LNCaP clone FGC (cell line): ENCODE measurements around the gene SRBD1.

ENCODE experiments used
- DNase-seq: peaks from one replicate; pipeline ENCODE4 v3.0.0-alpha.2; 2011; ENCODE audit warnings: low read depth
- H3K4me3 ChIP-seq: 2 replicates; pipeline ENCODE4 v1.5.1; 2011; ENCODE audit warnings: mild to moderate bottlenecking, low read depth, low read length, control low read depth
- CTCF ChIP-seq: IDR thresholded peaks from 2 replicates; pipeline ENCODE4 v1.5.1; 2012; ENCODE audit warnings: mild to moderate bottlenecking; ENCODE audit not compliant: control insufficient read depth, insufficient read depth; ENCODE audit errors: extremely low read depth

The SRBD1 gene

GRCh38 chr2:45344502-45344901 is 266.6 kb downstream of the SRBD1 start:
- no peak overlapping the region for H3K4me3 ChIP-seq
- DNase-seq: no peak
- TF ChIP-seq CTCF: no peak

- H3K4me3 ChIP-seq: no peak overlapping the region
- no peak for DNase-seq
- TF ChIP-seq CTCF: no peak
Measured at GRCh38 chr2:45344071-45344470, 267.0 kb downstream of the SRBD1 start.

DNA sequence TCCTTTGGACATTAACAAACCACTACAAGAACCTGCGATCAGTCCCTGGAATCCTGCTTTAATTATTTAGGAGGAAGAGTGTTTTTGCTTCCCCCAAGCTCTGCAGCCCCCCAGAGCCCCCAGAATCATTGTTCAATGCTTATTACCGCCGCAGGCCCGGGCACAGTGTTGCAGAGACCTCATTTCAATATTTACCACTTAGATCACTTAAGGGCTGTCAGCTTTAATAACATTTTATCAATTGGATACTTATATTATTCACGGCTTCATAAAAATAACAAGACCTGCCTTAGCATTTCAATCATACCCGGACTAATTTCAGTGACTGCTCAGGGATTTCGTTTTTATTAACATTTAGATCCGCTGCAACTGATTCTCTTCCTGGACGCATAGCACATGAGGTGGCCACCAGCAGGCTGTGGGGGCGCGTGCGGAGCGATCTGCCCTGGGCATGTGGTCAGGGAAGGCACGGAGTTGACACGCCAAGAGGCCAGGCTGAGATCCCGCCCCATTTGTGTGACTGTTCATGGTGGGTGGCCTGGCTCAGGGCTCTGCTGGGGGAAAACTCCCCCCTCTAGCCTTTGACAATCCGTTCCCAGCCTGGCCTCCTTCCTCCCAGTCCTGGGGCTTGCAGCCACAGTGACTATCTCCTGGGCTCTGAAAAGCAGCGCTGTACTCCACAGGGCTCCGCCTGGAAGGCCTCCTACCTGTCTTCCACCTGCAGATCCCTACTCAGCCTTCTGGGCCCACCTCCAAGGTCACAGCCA is 267.6 kb downstream of the SRBD1 start:
- TF ChIP-seq CTCF: no peak

DNA sequence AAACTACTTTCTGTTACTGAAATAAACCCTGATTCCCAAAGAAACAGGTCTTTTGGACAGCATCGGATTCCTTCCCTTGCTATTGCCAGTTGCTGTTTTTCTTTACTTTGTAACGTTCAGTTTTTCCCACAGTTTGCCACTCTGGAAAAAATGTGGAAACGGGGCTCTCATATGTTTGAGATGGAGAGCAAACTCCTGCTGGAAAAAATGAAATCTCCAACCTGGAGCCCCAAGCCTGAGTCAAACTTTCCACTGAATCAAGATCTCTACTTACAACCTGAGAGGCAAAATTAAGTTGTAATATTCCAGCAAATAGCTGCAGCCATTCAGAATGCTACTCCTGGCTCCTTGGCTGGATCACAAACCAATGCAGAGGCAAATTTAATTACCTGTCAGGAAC is 270.7 kb downstream of the SRBD1 start:
- no peak overlapping the region for H3K4me3 ChIP-seq
- no peak for DNase-seq
- TF ChIP-seq CTCF: no peak

More for the DNA sequence above, 267.6 kb downstream of the SRBD1 start:
- DNase-seq: no peak
- no peak overlapping the region for H3K4me3 ChIP-seq

GRCh38 chr2:45339253-45339652 is 271.8 kb downstream of the SRBD1 start:
- no peak for DNase-seq
- no peak overlapping the region for H3K4me3 ChIP-seq
- no peak for TF ChIP-seq CTCF
